Measurements from ENCODE around the gene ZNF275.

DNA sequence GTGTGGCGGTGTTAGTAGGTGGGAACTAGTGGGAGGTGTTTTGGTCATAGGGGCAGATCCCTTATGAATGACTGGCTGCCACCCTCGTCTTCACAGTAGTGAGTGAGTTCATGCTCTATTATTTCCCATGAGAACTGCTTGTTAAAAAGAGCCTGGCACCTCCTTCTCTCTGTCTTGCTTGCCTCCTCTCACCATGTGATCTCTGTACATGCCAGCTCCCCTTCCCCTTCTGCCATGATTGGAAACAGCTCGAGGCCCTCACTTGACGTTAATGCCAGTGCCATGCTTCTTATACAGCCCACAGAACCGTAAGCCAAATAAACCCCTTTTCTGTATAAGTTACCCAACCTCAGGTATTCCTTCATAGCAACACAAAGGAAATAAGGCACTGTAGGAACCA, 34.1 kb upstream of the ZNF275 start:
- TF ChIP-seq, protein P1, sequence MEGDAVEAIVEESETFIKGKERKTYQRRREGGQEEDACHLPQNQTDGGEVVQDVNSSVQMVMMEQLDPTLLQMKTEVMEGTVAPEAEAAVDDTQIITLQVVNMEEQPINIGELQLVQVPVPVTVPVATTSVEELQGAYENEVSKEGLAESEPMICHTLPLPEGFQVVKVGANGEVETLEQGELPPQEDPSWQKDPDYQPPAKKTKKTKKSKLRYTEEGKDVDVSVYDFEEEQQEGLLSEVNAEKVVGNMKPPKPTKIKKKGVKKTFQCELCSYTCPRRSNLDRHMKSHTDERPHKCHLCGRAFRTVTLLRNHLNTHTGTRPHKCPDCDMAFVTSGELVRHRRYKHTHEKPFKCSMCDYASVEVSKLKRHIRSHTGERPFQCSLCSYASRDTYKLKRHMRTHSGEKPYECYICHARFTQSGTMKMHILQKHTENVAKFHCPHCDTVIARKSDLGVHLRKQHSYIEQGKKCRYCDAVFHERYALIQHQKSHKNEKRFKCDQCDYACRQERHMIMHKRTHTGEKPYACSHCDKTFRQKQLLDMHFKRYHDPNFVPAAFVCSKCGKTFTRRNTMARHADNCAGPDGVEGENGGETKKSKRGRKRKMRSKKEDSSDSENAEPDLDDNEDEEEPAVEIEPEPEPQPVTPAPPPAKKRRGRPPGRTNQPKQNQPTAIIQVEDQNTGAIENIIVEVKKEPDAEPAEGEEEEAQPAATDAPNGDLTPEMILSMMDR (IDR thresholded peaks at IDR 0.05 in 4 of 5, conservative IDR thresholded peaks at IDR 0.05 in 1 of 5): no peak
- TF ChIP-seq POLR2A (IDR thresholded peaks at IDR 0.05): no peak
